ENCODE measurements around the gene CYS1. TPM values are rescaled to one million over a fixed set of nuclear protein-coding genes. Genes with fewer than 3 reads are reported as not detected.
"Not testable (repeated sequence)": the region's sequence is repeated elsewhere in the genome, so short reads cannot be mapped to it uniquely, and the experiment has no call there.

Gene CYS1
- total RNA-seq, 2 donors from 2014 or later, result not detected

GRCh38 chr2:10012963-10013461, 67.2 kb downstream of the CYS1 start:
- Mint-ChIP-seq H3K27ac (no peak overlapping the region), H3K27me3 (peaks cover 10% of the 10 kb centered on the region), H3K36me3 (ENCODE audit: low read depth) (no peaks in the 10 kb centered on the region), H3K4me3 (no peak overlapping the region), H3K4me1 (peaks cover 2% of the 10 kb centered on the region)
- H3K9me3 ChIP-seq (ENCODE audit: control insufficient read depth, low read length, poor library complexity, severe bottlenecking), result no peaks in the 10 kb centered on the region
- ATAC-seq (no peak), DNase-seq (no peak)

- not testable (repeated sequence) for ATAC-seq; H3K4me1 Mint-ChIP-seq; H3K36me3 Mint-ChIP-seq (ENCODE audit: low read depth)
These were observed 67.7 kb downstream of the CYS1 start for GRCh38 chr2:10012366-10012962.

GRCh38 chr2:10011606-10012325, 68.4 kb downstream of the CYS1 start:
- H3K36me3 Mint-ChIP-seq (ENCODE audit: low read depth); H3K27ac Mint-ChIP-seq: not testable (repeated sequence)
- peaks cover 15% of the 10 kb centered on the region for H3K27me3 Mint-ChIP-seq

More at GRCh38 chr2:10012366-10012962, 67.7 kb downstream of the CYS1 start:
- not testable (repeated sequence) for H3K27ac Mint-ChIP-seq; H3K4me3 Mint-ChIP-seq; H3K9me3 ChIP-seq (ENCODE audit: control insufficient read depth, low read length, poor library complexity, severe bottlenecking); DNase-seq
- H3K27me3 Mint-ChIP-seq, result peaks cover 13% of the 10 kb centered on the region

DNA sequence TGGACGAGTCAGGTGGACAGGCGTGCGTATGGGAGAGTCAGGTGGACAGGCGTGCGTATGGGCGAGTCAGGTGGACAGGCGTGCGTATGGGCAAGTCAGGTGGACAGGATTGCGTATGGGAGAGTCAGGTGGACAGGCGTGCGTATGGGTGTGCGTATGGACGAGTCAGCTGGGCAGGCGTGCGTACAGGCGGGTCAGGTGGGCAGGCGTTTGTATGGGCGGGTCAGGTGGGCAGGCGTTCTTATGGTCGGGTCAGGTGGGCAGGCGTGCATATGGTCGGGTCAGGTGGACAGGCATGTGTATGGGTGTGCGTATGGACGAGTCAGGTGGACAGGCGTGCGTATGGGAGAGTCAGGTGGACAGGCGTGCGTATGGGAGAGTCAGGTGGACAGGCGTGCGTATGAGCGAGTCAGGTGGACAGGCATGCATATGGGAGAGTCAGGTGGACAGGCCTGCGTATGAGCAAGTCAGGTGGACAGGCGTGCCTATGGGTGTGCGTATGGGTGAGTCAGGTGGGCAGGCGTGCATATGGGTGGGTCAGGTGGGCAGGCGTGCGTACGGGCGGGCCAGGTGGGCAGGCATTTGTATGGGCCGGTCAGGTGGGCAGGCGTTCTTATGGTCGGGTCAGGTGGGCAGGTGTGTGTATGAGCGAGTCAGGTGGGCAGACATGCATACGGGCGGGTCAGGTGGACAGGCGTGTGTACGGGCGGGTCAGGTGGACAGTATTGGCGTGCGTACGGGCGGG, 69.2 kb downstream of the CYS1 start:
- DNase-seq; H3K4me1 Mint-ChIP-seq; H3K36me3 Mint-ChIP-seq (ENCODE audit: low read depth); H3K4me3 Mint-ChIP-seq; H3K27ac Mint-ChIP-seq; H3K9me3 ChIP-seq (ENCODE audit: control insufficient read depth, low read length, poor library complexity, severe bottlenecking); ATAC-seq: not testable (repeated sequence)
- H3K27me3 Mint-ChIP-seq, result peaks cover 15% of the 10 kb centered on the region

More at GRCh38 chr2:10011606-10012325, 68.4 kb downstream of the CYS1 start:
- not testable (repeated sequence) for H3K9me3 ChIP-seq (ENCODE audit: control insufficient read depth, low read length, poor library complexity, severe bottlenecking); H3K4me3 Mint-ChIP-seq; ATAC-seq; DNase-seq; H3K4me1 Mint-ChIP-seq

DNA sequence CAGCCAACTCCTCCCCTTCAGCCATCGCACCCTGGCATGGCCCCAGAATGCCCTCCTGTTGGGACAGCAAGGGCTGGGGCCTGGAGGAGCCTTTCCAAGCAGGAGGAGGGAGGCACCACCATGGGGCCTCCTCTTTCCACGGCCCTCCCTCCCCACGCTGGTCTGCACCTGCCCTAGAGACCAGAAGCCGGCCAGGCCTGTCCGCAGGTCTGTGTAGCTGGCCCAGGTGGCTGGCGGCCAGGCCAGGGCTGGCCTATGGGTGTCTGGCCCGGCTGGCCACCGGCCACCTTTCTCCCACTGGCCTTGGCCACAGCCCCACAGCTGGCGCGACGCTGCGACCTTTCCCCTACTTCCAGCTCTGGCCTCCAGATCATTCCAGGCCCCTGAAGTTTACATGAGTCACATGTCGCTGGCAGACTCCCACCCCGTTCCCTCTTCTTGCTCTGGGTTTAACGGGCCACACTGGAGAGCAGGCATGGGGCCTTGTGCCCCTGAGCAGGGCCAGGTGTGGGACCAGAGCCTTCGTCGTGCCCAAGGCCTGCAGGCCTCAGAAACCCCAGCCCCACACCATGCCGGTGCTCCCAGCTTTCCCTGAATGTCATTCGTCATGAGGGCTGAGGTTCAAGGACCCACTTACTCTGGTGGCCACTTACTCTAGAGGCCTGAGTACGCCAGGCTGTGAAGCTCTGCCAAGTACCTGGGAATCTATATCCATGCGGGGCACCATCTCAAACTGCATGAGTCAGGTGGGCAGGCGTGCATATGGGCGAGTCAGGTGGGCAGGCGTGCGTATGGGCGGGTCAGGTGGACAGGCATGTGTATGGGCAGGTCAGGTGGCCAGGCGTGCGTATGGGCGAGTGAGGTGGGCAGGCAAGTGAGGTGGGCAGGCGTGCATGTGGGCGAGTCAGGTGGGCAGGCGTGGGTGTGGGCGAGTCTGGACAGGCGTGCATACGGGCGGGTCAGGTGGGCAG, 70.1 kb downstream of the CYS1 start:
- ATAC-seq (no peak), DNase-seq (no peak)
- no peaks in the 10 kb centered on the region for H3K36me3 Mint-ChIP-seq (ENCODE audit: low read depth)
- H3K9me3 ChIP-seq (ENCODE audit: control insufficient read depth, low read length, poor library complexity, severe bottlenecking), result no peaks in the 10 kb centered on the region
- no peak overlapping the region for H3K27ac Mint-ChIP-seq
- H3K4me1 Mint-ChIP-seq, result peaks cover 2% of the 10 kb centered on the region
- H3K4me3 Mint-ChIP-seq, result no peak overlapping the region
- peaks cover 22% of the 10 kb centered on the region for H3K27me3 Mint-ChIP-seq

- no peaks in the 10 kb centered on the region for H3K9me3 ChIP-seq (ENCODE audit: control insufficient read depth, low read length, poor library complexity, severe bottlenecking)
- H3K4me3 Mint-ChIP-seq, result no peak overlapping the region
- no peak overlapping the region for H3K27ac Mint-ChIP-seq
- H3K36me3 Mint-ChIP-seq (ENCODE audit: low read depth), result no peaks in the 10 kb centered on the region
- H3K4me1 Mint-ChIP-seq, result peaks cover 2% of the 10 kb centered on the region
- H3K27me3 Mint-ChIP-seq, result peaks cover 30% of the 10 kb centered on the region
- ATAC-seq (no peak), DNase-seq (no peak)
These were observed 70.9 kb downstream of the CYS1 start for GRCh38 chr2:10009271-10009810.

DNA sequence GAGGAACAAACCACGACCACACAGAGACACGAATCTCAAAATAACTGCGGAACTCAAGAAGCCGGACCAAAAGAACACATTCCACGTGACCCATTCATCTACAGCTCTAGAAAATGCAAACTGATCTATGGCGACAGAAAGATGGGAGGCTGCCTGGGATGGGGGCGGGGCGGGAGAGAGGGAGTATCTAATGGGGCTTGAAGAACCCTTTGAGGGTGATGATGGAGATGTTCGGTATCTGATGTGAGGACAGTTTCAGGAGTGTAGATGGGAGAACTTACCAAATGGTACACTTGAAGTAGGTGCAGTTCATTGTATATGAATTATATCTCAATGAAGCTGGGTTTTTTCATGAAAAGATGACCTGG, 71.4 kb downstream of the CYS1 start:
- H3K36me3 Mint-ChIP-seq (ENCODE audit: low read depth), result no peaks in the 10 kb centered on the region
- ATAC-seq (no peak), DNase-seq (no peak)
- H3K9me3 ChIP-seq (ENCODE audit: control insufficient read depth, low read length, poor library complexity, severe bottlenecking), result no peaks in the 10 kb centered on the region
- no peak overlapping the region for H3K27ac Mint-ChIP-seq
- H3K4me1 Mint-ChIP-seq, result peaks cover 2% of the 10 kb centered on the region
- no peak overlapping the region for H3K4me3 Mint-ChIP-seq
- peaks cover 32% of the 10 kb centered on the region for H3K27me3 Mint-ChIP-seq

DNA sequence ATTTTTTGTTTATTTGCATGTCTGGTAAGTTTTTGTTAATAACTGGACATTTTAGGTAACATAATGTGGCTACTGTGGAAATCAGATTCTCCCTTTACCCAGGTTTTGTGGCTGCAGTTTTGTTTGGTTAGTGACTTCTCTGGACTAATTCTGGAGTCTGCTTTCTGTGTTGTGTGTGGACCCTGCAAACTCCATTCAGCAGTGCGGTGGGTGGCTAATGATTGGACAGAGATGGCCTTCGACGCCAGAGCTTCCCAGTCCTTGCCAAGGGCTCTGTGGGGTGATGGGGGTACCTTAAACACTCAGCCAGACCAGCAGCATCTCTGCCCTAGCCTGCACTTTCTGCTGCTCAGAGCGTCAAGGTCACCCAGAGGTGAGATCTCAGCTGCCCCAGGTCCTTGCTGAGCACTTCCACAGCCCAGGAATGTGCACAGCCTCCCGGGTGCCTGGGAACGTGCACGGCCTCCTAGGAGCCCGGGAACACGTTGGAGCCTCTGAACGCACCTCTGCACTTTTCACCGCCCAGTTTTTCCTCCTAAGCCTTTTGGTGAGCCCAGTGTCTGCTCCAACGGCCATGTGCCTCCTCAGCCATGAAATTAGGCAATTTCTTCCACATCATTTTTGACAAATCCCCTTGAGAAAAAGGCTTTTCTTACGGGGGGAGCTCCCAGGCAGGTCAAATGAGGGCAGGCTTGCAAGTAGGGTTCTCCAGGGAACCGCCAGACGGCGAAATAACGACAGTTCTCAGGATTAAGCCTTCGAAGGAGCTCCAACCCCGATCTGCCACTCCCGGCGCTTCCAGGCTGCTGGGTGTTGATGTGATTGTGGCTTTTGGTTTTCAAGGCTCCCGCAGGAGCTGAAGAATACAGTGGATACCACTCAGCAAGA, 72.0 kb downstream of the CYS1 start:
- H3K27ac Mint-ChIP-seq, result no peak overlapping the region
- no peaks in the 10 kb centered on the region for H3K36me3 Mint-ChIP-seq (ENCODE audit: low read depth)
- peaks cover 32% of the 10 kb centered on the region for H3K27me3 Mint-ChIP-seq
- H3K4me3 Mint-ChIP-seq, result no peak overlapping the region
- no peaks in the 10 kb centered on the region for H3K9me3 ChIP-seq (ENCODE audit: control insufficient read depth, low read length, poor library complexity, severe bottlenecking)
- no peak for ATAC-seq
- no peak for DNase-seq
- H3K4me1 Mint-ChIP-seq, result peaks cover 2% of the 10 kb centered on the region

DNA sequence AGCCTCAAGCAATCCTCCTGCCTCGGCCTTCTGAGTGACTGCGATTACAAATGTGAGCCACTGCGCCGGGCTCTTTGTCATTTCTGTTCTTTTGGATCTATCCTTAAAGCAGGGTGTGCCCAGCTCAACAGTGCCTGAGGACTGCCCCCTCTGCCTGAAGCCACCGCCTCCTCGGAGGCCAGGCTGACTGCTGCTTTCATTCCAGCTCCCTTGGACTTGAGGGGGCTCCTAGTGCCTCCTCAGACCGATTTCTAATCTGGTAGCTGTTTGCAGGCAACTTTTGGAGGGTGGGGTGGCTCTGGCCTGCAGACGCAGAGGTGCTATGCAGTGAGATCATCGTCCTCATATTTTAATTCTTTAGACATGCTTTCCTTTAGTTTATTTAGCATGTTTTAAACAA, 72.8 kb downstream of the CYS1 start:
- no peak overlapping the region for H3K4me3 Mint-ChIP-seq
- peaks cover 2% of the 10 kb centered on the region for H3K4me1 Mint-ChIP-seq
- no peaks in the 10 kb centered on the region for H3K9me3 ChIP-seq (ENCODE audit: control insufficient read depth, low read length, poor library complexity, severe bottlenecking)
- ATAC-seq (no peak), DNase-seq (no peak)
- peaks cover 32% of the 10 kb centered on the region for H3K27me3 Mint-ChIP-seq
- H3K27ac Mint-ChIP-seq, result no peak overlapping the region
- no peaks in the 10 kb centered on the region for H3K36me3 Mint-ChIP-seq (ENCODE audit: low read depth)

Measured in T-helper 17 cell (primary cell).